HG03575 (cell line): ENCODE data around the gene MOB3C.

Source experiments
- ATAC-seq: cut with Tn5 transposase; IDR thresholded peaks from one replicate; pipeline ENCODE4 v1.9.1; 2021; ENCODE audit not compliant: unreplicated experiment, insufficient number of reproducible peaks, low FRiP score; ENCODE audit errors: extremely low read depth

MOB3C gene

DNA sequence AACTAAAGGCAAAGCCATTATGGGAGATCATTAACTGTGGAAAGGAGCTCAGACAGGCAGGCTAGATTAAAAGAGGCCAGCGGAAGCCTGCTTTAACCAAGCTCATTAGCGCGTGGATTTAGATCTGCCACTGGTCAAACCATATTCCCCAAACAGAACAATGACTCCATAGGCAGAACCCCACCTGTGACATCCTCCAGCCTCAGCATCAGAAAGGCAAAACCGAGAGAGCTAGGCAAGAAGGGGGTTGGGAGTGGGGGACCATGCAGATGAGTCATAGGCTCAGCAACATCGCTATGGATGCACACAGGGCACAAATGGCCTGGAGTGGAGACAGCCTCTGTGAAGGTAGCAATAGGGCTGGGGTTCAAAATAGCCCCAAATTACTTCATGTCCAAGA is 33.1 kb downstream of the MOB3C start:
- no peak for ATAC-seq

DNA sequence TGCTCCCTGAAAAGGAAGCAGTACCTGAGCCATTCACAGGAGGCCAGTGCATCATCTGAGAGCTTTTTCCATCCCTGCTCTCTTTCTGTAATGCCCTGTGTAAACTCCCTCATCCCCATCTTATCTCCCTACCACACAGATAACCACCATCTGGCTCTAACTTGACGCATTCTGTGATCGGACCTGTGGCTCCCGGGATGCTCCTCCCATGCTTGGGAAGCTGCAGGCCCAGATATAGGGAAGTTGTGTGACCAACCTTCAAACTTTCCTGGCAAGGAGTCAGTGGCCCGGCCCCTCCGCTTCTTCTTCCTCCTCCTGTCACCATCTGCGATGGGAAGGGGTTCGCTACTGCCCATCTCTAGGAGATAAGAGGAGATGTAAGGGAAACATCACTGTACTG is 33.6 kb downstream of the MOB3C start:
- no peak for ATAC-seq

GRCh38 chr1:46581681-46582455 is 34.7 kb downstream of the MOB3C start:
- no peak for ATAC-seq

GRCh38 chr1:46580140-46580903 is 36.3 kb downstream of the MOB3C start:
- ATAC-seq = no peak

DNA sequence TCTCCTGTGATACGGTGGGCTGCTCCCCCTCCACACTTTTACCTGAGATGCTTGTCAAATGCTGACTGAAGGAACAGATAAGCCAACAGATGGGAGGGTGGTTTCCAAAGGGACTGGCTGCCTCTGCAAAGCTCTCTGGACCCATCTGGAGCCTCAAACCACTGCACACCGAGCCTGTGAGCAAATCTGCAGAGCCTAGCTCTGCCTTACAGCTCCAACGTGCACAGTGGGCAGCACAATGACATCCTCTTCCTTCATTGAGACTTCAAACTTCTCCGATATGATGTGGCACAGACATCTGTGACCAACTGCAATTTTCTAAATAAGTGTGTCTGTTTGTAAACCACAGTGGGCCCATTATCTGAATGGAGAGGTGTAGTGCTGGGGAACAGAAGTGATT is 38.9 kb downstream of the MOB3C start:
- no peak for ATAC-seq

- no peak for ATAC-seq
Observed at GRCh38 chr1:46576596-46576995, 40.0 kb downstream of the MOB3C start.

DNA sequence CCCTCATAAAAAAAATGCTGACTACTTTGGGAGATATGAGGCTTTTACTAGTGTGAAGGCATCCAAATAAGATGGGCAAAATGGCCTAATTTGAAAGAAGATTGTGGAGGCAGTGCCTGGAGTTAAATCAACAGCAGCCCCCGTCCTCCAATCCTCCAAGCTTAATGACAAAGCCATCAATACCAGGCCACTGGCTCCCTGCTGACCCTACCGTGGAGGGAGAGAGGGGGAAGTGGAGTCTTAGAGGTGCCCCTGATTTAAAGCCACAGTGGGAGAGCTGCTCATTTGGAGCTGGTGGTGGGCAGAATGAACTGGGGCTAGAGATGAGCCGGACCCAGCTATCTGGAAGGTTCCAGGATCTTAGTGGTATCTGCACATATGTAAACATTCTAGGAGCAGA is 40.8 kb downstream of the MOB3C start:
- no peak for ATAC-seq

DNA sequence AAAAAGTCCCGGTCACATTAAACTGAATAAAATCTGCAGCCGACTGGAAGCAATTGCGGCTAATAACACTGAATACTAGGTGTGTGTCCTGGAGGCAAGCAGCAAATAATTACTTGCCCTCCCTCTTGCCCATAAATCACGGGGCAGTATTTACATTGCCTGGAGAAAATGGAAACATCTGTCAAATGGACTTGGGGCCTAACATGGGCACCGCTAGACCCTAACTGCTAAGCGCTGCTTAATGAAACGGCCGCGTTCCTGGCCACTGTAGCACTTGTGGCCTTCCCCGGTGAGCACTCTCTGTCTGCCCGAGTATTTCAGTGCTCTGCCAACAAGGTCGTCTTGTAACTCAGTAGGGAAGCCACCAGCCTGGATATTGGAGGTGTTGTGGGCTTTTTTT is 41.3 kb downstream of the MOB3C start:
- no peak for ATAC-seq

DNA sequence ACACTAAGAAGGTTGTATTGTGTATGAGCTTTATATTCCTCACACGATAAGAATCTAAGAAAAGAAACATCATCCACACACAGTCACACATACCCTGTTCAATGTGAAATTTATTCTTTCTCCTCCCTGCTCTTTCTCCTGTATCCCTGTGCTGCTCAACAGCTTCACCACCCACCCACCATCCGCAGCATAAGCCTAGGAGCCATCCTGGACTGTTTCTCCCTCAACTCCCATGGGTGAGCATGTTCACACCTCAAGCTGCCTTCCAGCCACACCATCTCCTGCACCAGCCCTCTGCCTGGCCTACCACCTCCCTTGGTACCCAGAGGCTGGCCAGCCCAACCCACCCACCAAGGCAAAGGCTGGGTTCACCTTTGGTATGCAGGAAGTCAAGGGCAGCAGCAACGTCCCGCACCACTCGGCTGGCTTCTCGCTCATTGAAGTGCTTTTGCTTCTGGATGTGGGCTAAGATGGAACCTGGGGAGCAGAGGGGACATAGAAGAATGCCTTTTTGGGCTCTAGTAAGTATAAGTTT is 44.9 kb downstream of the MOB3C start:
- ATAC-seq = no peak

GRCh38 chr1:46569884-46570725 is 46.5 kb downstream of the MOB3C start:
- ATAC-seq = no peak

DNA sequence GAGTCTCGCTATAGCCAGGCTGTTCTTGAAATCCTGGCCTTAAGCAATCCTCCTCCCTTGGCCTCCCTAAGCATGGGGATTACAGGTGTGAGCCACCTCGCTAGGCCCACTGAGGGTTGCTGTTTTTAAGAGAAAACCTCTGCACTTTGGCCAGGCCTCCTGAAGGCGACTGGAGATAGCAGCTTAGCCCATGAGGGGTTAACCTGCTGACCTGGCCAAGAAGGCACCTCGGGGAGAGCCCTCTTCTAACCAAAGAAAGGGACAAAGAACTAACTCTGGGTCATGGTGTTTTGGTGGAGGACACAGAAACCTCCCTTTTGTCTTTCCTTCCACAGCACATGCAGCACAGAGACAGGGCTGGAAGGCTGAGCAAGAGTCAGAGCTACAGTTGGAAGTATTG is 47.5 kb downstream of the MOB3C start:
- no peak for ATAC-seq

DNA sequence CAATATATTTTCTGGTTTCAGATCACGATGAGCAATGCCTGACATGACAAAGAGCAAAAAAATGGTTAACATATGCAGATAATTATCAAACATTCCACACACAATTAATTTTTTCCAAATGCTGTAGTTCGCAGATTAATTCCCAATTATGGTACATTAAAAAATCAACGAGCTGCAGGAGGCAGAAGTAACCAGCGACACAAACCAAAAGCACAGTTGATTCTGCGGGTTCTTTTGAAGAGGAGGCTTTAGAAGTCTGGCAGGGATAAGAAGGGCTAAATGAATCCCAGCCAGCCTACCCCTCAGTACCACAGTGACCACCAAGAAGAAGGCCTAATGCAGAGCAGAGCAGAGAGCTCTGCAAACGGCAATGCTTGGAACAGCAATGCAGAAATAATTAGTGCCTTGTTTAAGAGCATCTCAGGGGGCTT is 48.1 kb downstream of the MOB3C start:
- no peak for ATAC-seq

- ATAC-seq = no peak
Observed at GRCh38 chr1:46563341-46563740, 53.3 kb downstream of the MOB3C start.

DNA sequence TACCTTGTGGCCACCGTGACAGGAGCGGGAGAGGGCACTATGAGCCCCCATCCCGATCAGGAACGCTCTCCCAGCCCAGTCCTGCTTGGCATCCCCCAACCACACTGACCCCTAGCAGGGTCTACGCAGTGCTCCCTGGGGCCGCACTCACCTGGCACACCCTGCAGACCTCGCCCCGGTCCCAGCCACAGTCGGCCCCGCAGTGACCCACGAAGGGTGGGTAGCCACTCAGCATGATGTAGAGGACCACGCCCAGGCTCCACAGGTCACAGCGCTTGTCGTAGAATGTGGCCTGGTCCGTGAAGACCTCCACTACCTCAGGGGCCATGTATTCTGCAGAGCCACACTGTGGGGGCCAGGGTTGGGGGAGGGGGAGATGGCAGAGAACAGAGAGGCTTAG is 54.1 kb downstream of the MOB3C start:
- ATAC-seq = no peak

DNA sequence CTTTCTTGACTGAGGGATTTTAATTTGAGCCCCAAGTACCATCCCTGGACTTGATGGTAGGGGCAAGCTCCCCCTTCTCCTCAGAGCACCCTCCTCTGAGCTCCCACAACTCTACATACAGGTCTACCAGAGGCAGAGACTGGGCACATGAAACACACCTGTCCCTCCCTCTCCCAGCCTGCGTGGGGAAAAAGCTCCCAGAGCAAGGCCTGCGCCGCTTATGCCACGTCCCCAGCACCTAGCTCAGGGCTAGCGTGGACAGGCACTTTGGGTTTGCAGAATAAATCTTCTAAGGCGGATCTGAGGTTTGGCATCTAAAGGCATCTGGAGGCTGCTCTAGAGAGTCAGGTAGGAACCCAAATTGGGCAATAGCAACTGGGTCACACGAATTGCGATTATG is 57.6 kb downstream of the MOB3C start:
- no peak for ATAC-seq

GRCh38 chr1:46558141-46558963 is 58.3 kb downstream of the MOB3C start:
- no peak for ATAC-seq
